Neural progenitor cell (in vitro differentiated cells): Measurements from ENCODE around the gene TCFL5. TPM values are rescaled to one million over a fixed set of nuclear protein-coding genes. Genes with fewer than 3 reads are reported as not detected.

Experiments
- DNase-seq: peaks from one replicate; pipeline ENCODE4 v3.0.0-alpha.2; 2016; ENCODE audit warnings: low spot score
- H2AFZ ChIP-seq: fragments of 200-600 bp; sonication (generic); replicated peaks from 2 replicates; pipeline ENCODE4 v1.6.1; 2016; ENCODE audit warnings: antibody characterized with exemption
- H3F3A ChIP-seq: fragments of 200-600 bp; sonication (generic); 2 replicates; pipeline ENCODE4 v1.6.1; 2016; ENCODE audit warnings: antibody characterized with exemption, low read depth
- H3K27ac ChIP-seq: fragments of 200-600 bp; sonication (generic); 2 replicates; pipeline ENCODE4 v1.5.1; 2016; ENCODE audit warnings: mild to moderate bottlenecking
- H3K27me3 ChIP-seq: fragments of 200-600 bp; sonication (generic); 2 replicates; pipeline ENCODE4 v1.6.1; 2016; ENCODE audit warnings: mild to moderate bottlenecking, moderate library complexity
- H3K36me3 ChIP-seq: fragments of 200-600 bp; sonication (generic); 2 replicates; pipeline ENCODE4 v1.5.1; 2016
- H3K4me1 ChIP-seq: fragments of 200-600 bp; sonication (generic); 2 replicates; pipeline ENCODE4 v1.6.1; 2016; ENCODE audit warnings: mixed run types
- H3K4me2 ChIP-seq: fragments of 200-600 bp; sonication (generic); 2 replicates; pipeline ENCODE4 v1.6.1; 2016
- H3K4me3 ChIP-seq: fragments of 200-600 bp; sonication (generic); 2 replicates; pipeline ENCODE4 v1.5.1; 2016
- H3K79me2 ChIP-seq: fragments of 200-600 bp; sonication (generic); 2 replicates; pipeline ENCODE4 v1.6.1; 2016; ENCODE audit warnings: low read depth
- H3K9ac ChIP-seq: fragments of 200-600 bp; sonication (generic); 2 replicates; pipeline ENCODE4 v1.6.1; 2016
- H3K9me3 ChIP-seq: fragments of 200-600 bp; sonication (generic); 2 replicates; pipeline ENCODE4 v1.5.1; 2016; ENCODE audit warnings: low read depth
- H4K20me1 ChIP-seq: fragments of 200-600 bp; sonication (generic); 2 replicates; pipeline ENCODE4 v1.6.1; 2016; ENCODE audit warnings: low read depth
- H3K27ac Mint-ChIP-seq: 3 replicates; pipeline ENCODE4 v1.8.0; 2021; ENCODE audit warnings: mixed read lengths
- H3K27me3 Mint-ChIP-seq: 2 replicates; pipeline ENCODE4 v1.8.0; 2022; ENCODE audit warnings: low read depth, mild to moderate bottlenecking, inconsistent platforms, moderate library complexity, mixed read lengths; ENCODE audit not compliant: insufficient read depth
- H3K36me3 Mint-ChIP-seq: 3 replicates; pipeline ENCODE4 v1.8.0; 2021; ENCODE audit warnings: mixed read lengths
- H3K4me1 Mint-ChIP-seq: 3 replicates; pipeline ENCODE4 v1.8.0; 2021; ENCODE audit warnings: mixed read lengths
- H3K4me3 Mint-ChIP-seq: 3 replicates; pipeline ENCODE4 v1.8.0; 2021; ENCODE audit warnings: mild to moderate bottlenecking, moderate library complexity, mixed read lengths
- H3K9me3 Mint-ChIP-seq: 3 replicates; pipeline ENCODE4 v1.8.0; 2020; ENCODE audit warnings: mixed read lengths
- CTCF ChIP-seq: fragments of 200-600 bp; sonication (generic); IDR thresholded peaks from 2 replicates; pipeline ENCODE4 v1.5.1; 2017; ENCODE audit warnings: antibody characterized with exemption, mild to moderate bottlenecking
- EZH2 ChIP-seq: fragments of 200-600 bp; sonication (generic); IDR thresholded peaks from 2 replicates; pipeline ENCODE4 v1.6.1; 2017; ENCODE audit warnings: antibody characterized with exemption, mild to moderate bottlenecking, moderate library complexity
- EZH2phosphoT487 ChIP-seq: fragments of 200-600 bp; sonication (generic); IDR thresholded peaks from 2 replicates; pipeline ENCODE4 v1.6.1; 2017; ENCODE audit warnings: antibody characterized with exemption
- total RNA-seq: library from RNA; depleted of rRNA; stranded (reverse); fragments of >200 nt; gene quantifications from 2 replicates; pipeline ENCODE4 v1.2.3, GENCODE V29; 2015; ENCODE audit warnings: low replicate concordance

The TCFL5 gene
- total RNA-seq, 1 donor from 2014 or later = 36.3 TPM

- no peak overlapping the region for H3K4me3 ChIP-seq
- H3K9ac ChIP-seq = no peak overlapping the region
- no peaks in the 10 kb centered on the region for H4K20me1 ChIP-seq
- H3K9me3 ChIP-seq = no peaks in the 10 kb centered on the region
- Mint-ChIP-seq H3K27ac (peak overlapping the region; percentile 33), H3K4me1 (no peaks in the 10 kb centered on the region), H3K4me3 (no peak overlapping the region), H3K36me3 (peaks cover 35% of the 10 kb centered on the region), H3K27me3 (peaks cover 4% of the 10 kb centered on the region), H3K9me3 (no peaks in the 10 kb centered on the region)
- no peaks in the 10 kb centered on the region for H3K4me1 ChIP-seq
- H3F3A ChIP-seq = peaks cover 3% of the 10 kb centered on the region
- TF ChIP-seq EZH2 (no peak), CTCF (no peak), EZH2phosphoT487 (no peak)
- no peaks in the 10 kb centered on the region for H3K27me3 ChIP-seq
- no peak overlapping the region for H2AFZ ChIP-seq
- H3K4me2 ChIP-seq = no peak overlapping the region
- no peak overlapping the region for H3K27ac ChIP-seq
- H3K79me2 ChIP-seq = no peaks in the 10 kb centered on the region
- no peak for DNase-seq
- no peaks in the 10 kb centered on the region for H3K36me3 ChIP-seq
Observed at GRCh38 chr20:62887152-62887859, 25.7 kb upstream of the TCFL5 start.

- no peaks in the 10 kb centered on the region for H3K9me3 ChIP-seq
- H3K4me3 Mint-ChIP-seq = no peak overlapping the region
- no peak overlapping the region for H3K4me3 ChIP-seq
- H3K4me2 ChIP-seq = no peak overlapping the region
- H4K20me1 ChIP-seq = no peaks in the 10 kb centered on the region
- no peaks in the 10 kb centered on the region for H3K9me3 Mint-ChIP-seq
- H3K27me3 ChIP-seq = no peaks in the 10 kb centered on the region
- no peaks in the 10 kb centered on the region for H3K79me2 ChIP-seq
- TF ChIP-seq EZH2 = no peak
- no peak for TF ChIP-seq EZH2phosphoT487
- no peak for TF ChIP-seq CTCF
- no peaks in the 10 kb centered on the region for H3K36me3 ChIP-seq
- no peaks in the 10 kb centered on the region for H3K4me1 Mint-ChIP-seq
- no peak overlapping the region for H2AFZ ChIP-seq
- peaks cover 3% of the 10 kb centered on the region for H3F3A ChIP-seq
- H3K27ac Mint-ChIP-seq = no peak overlapping the region
- no peaks in the 10 kb centered on the region for H3K4me1 ChIP-seq
- no peak overlapping the region for H3K9ac ChIP-seq
- peaks cover 7% of the 10 kb centered on the region for H3K27me3 Mint-ChIP-seq
- peaks cover 38% of the 10 kb centered on the region for H3K36me3 Mint-ChIP-seq
- DNase-seq = no peak
- no peak overlapping the region for H3K27ac ChIP-seq
Observed at GRCh38 chr20:62886709-62887058, 25.1 kb upstream of the TCFL5 start.

- Histone ChIP-seq H3K4me1 (no peaks in the 10 kb centered on the region), H4K20me1 (no peaks in the 10 kb centered on the region), H3K36me3 (no peaks in the 10 kb centered on the region), H3F3A (peaks cover 3% of the 10 kb centered on the region), H3K9ac (no peak overlapping the region), H2AFZ (no peak overlapping the region), H3K79me2 (no peaks in the 10 kb centered on the region), H3K27me3 (no peaks in the 10 kb centered on the region), H3K27ac (no peak overlapping the region), H3K4me2 (no peak overlapping the region), H3K9me3 (no peaks in the 10 kb centered on the region), H3K4me3 (no peak overlapping the region)
- no peak overlapping the region for H3K4me3 Mint-ChIP-seq
- peaks cover 38% of the 10 kb centered on the region for H3K36me3 Mint-ChIP-seq
- peaks cover 7% of the 10 kb centered on the region for H3K27me3 Mint-ChIP-seq
- no peak for DNase-seq
- TF ChIP-seq EZH2 (no peak), EZH2phosphoT487 (no peak), CTCF (no peak)
- H3K27ac Mint-ChIP-seq = no peak overlapping the region
- no peaks in the 10 kb centered on the region for H3K9me3 Mint-ChIP-seq
- H3K4me1 Mint-ChIP-seq = no peaks in the 10 kb centered on the region
Observed at GRCh38 chr20:62885896-62886708, 24.5 kb upstream of the TCFL5 start.
